Tibial nerve (tissue), 4 donors: ENCODE results near the gene PHRF1.

Source experiments
- CTCF ChIP-seq, 5 experiments: fragments of 200-600 bp in 3 of 5; fragments of 450-650 bp in 2 of 5; sonication (generic) in 3 of 5; IDR thresholded peaks; one replicate each; pipeline ENCODE4 v1.5.1; 2016 to 2019; ENCODE audit warnings: antibody characterized with exemption in 5 of 5, mild to moderate bottlenecking in 3 of 5, moderate library complexity in 2 of 5
- EP300 ChIP-seq, 2 donors: sonication (generic); formaldehyde crosslinking; IDR thresholded peaks; one replicate each; pipeline ENCODE4 v1.6.1; 2017; ENCODE audit warnings: antibody characterized with exemption in 2 of 2, mild to moderate bottlenecking in 1 of 2
- POLR2A ChIP-seq, 2 donors: fragments of 450-650 bp; IDR thresholded peaks; one replicate each; pipeline ENCODE4 v1.6.1; 2017; ENCODE audit warnings: antibody characterized with exemption in 2 of 2, mild to moderate bottlenecking in 2 of 2, moderate library complexity in 2 of 2

- no peak for TF ChIP-seq CTCF (IDR thresholded peaks at IDR 0.05)
- no peak for TF ChIP-seq POLR2A (IDR thresholded peaks at IDR 0.05)
- TF ChIP-seq EP300 (IDR thresholded peaks at IDR 0.05) = no peak
Measured at GRCh38 chr11:601573-602245, 25.4 kb downstream of the PHRF1 start.
